ENCODE results near the gene AHNAK2. TPM values are rescaled to one million over a fixed set of nuclear protein-coding genes. Genes with fewer than 3 reads are reported as not detected.
"Not testable (repeated sequence)": the region's sequence is repeated elsewhere in the genome, so short reads cannot be mapped to it uniquely, and the experiment has no call there.

The AHNAK2 gene
- total and polyA plus RNA-seq, 3 donors from 2014 or later: 10.8 to 15.1 (median 12.8) TPM

DNA sequence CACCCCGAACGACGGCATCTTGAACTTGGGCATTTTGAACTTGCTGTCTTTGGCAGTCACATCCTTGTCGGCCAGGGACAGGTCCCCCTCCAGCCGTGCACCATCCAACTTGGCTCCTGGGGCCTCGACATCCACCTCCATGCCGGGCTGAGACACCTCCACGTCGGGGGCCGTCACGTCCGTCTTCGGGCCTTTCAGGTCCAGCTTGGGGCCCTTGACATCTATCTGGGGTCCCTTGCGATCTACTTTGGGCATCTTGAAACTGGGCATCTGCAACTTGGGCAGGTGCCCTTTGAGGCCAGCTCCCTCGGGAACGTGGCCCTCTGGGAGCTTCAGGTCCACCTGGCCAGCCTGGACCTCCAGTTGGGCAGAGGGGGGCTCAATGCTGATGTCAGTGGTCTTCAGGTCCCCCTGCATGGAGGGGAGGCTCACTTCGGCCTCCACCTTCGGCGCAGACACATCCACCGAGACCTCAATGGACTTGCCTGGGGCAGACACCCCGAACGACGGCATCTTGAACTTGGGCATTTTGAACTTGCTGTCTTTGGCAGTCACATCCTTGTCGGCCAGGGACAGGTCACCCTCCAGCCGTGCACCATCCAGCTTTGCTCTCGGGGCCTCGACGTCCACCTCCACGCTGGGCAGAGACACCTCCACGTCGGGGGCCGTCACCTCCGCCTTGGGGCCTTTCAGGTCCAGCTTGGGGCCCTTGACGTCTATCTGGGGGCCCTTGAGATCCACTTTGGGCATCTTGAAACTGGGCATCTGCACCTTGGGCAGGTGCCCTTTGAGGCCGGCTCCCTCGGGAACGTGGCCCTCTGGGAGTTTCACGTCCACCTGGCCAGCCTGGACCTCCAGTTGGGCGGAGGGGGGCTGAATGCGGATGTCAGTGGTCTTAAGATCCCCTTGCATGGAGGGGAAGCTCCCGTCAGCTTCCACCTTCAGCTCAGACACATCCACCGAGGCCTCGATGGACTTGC is 31.9 kb downstream of the AHNAK2 start:
- H3K4me1 ChIP-seq; H3K4me3 ChIP-seq; H3K27me3 ChIP-seq; DNase-seq; H3K27ac ChIP-seq; H3K9me3 ChIP-seq; H3K36me3 ChIP-seq (ENCODE audit: low read depth, missing control alignments); intact Hi-C loops (cut with DNase I; ENCODE audit: low total_unique reads): not testable (repeated sequence)
- 94% methylated on average over 12 to 43 of the region's 43 CpGs for WGBS, 2 donors

DNA sequence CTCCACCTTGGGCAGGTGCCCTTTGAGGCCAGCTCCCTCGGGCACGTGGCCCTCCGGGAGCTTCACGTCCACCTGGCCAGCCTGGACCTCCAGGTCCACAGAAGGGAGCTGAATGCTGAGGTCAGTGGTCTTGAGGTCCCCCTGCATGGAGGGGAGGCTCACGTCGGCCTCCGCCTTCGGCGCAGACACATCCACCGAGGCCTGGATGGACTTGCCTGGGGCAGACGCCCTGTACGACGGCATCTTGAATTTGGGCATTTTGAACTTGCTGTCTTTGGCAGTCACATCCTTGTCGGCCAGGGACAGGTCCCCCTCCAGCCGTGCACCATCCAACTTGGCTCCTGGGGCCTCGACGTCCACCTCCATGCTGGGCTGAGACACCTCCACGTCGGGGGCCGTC is 32.9 kb downstream of the AHNAK2 start:
- DNase-seq; H3K9me3 ChIP-seq; H3K27me3 ChIP-seq; H3K4me1 ChIP-seq; intact Hi-C loops (cut with DNase I; ENCODE audit: low total_unique reads); H3K27ac ChIP-seq; H3K36me3 ChIP-seq (ENCODE audit: low read depth, missing control alignments); H3K4me3 ChIP-seq: not testable (repeated sequence)
- WGBS, 2 donors: 82 to 92% methylated on average over 11 to 20 of the region's 20 CpGs

DNA sequence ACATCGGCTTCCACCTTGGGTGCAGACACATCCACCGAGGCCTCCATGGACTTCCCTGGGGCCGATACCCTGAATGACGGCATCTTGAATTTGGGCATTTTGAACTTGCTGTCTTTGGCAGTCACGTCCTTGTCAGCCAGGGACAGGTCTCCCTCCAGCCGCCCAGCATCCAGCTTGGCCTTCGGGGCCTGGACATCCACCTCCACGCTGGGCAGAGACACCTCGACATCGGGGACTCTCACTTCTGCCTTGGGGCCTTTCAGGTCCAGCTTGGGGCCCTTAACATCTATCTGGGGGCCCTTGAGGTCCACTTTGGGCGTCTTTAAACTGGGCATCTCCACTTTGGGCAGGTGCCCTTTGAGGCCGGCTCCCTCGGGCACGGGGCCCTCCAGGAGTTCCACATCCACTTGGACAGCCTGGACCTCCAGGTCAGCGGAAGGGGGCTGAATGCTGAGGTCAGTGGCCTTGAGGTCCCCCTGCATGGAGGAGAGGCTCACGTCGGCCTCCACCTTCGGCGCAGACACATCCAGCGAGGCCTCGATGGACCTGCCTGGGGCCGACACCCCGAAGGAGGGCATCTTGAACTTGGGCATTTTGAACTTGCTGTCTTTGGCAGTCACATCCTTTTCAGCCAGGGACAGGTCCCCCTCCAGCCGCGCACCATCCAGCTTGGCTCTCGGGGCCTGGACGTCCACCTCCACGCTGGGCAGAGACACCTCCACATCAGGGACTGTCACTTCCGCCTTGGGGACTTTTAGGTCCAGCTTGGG is 33.6 kb downstream of the AHNAK2 start:
- H3K36me3 ChIP-seq (ENCODE audit: low read depth, missing control alignments); DNase-seq: not testable (repeated sequence)

DNA sequence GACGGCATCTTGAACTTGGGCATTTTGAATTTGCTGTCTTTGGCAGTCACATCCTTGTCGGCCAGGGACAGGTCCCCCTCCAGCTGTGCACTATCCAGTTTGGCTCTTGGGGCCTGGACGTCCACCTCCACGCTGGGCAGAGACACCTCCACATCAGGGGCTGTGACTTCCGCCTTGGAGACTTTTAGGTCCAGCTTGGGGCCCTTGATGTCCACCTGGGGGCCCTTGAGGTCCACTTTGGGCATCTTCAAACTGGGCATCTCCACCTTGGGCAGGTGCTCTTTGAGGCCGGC is 34.2 kb downstream of the AHNAK2 start:
- intact Hi-C loops (cut with DNase I; ENCODE audit: low total_unique reads); H3K4me3 ChIP-seq; DNase-seq; H3K36me3 ChIP-seq (ENCODE audit: low read depth, missing control alignments); H3K4me1 ChIP-seq; H3K27me3 ChIP-seq; H3K27ac ChIP-seq; H3K9me3 ChIP-seq: not testable (repeated sequence)
- WGBS, 2 donors: 88% methylated on average over 6 of the region's 6 CpGs

More for the DNA sequence above, 33.6 kb downstream of the AHNAK2 start:
- H3K4me3 ChIP-seq; H3K27ac ChIP-seq; H3K27me3 ChIP-seq; intact Hi-C loops (cut with DNase I; ENCODE audit: low total_unique reads); H3K9me3 ChIP-seq; H3K4me1 ChIP-seq: not testable (repeated sequence)
- 88 to 92% methylated on average over 18 to 29 of the region's 29 CpGs for WGBS, 2 donors

DNA sequence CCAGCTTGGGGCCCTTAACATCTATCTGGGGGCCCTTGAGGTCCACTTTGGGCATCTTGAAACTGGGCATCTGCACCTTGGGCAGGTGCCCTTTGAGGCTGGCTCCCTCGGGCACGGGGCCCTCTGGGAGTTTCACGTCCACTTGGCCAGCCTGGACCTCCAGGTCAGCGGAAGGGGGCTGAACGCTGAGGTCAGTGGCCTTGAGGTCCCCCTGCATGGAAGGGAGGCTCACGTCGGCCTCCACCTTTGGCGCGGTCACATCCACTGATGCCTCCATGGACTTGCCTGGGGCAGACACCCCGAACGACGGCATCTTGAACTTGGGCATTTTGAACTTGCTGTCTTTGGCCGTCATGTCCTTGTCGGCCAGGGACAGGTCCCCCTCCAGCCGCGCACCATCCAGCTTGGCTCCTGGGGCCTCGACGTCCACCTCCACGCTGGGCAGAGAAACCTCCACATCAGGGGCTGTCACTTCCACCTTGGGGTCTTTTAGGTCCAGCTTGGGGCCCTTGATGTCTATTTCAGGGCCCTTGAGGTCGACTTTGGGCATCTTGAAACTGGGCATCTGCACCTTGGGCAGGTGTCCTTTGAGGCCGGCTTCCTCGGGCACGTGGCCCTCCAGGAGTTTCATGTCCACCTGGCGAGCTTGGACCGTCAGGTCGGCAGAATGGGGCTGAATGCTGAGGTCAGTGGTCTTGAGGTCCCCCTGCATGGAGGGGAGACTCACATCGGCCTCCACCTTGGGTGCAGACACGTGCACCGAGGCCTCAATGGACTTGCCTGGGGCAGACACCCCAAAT is 34.8 kb downstream of the AHNAK2 start:
- H3K36me3 ChIP-seq (ENCODE audit: low read depth, missing control alignments); intact Hi-C loops (cut with DNase I; ENCODE audit: low total_unique reads); H3K4me1 ChIP-seq; H3K27me3 ChIP-seq; H3K27ac ChIP-seq; H3K9me3 ChIP-seq; DNase-seq; H3K4me3 ChIP-seq: not testable (repeated sequence)
- WGBS, 2 donors: 93 to 98% methylated on average over 11 to 29 of the region's 29 CpGs

DNA sequence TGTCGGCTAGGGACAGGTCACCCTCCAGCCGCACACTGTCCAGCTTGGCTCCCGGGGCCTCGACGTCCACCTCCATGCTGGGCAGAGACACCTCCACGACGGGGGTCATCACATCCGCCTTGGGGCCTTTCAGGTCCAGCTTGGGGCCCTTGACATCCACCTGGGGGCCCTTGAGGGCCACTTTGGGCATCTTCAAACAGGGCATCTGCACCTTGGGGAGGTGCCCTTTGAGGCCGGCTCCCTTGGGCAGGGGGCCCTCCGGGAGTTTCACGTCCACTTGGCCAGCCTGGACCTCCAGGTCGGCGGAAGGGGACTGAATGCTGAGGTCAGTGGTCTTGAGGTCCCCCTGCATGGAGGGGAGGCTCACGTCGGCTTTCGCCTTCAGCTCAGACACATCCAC is 35.6 kb downstream of the AHNAK2 start:
- H3K27me3 ChIP-seq: no peaks in the 10 kb centered on the region
- no peaks in the 10 kb centered on the region for H3K36me3 ChIP-seq (ENCODE audit: low read depth, missing control alignments)
- intact Hi-C loops (cut with DNase I; ENCODE audit: low total_unique reads): no loop called here
- TF ChIP-seq, protein P1, sequence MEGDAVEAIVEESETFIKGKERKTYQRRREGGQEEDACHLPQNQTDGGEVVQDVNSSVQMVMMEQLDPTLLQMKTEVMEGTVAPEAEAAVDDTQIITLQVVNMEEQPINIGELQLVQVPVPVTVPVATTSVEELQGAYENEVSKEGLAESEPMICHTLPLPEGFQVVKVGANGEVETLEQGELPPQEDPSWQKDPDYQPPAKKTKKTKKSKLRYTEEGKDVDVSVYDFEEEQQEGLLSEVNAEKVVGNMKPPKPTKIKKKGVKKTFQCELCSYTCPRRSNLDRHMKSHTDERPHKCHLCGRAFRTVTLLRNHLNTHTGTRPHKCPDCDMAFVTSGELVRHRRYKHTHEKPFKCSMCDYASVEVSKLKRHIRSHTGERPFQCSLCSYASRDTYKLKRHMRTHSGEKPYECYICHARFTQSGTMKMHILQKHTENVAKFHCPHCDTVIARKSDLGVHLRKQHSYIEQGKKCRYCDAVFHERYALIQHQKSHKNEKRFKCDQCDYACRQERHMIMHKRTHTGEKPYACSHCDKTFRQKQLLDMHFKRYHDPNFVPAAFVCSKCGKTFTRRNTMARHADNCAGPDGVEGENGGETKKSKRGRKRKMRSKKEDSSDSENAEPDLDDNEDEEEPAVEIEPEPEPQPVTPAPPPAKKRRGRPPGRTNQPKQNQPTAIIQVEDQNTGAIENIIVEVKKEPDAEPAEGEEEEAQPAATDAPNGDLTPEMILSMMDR (IDR thresholded peaks at IDR 0.05): no peak
- no peak for TF ChIP-seq POLR2A (IDR thresholded peaks at IDR 0.05)
- no peaks in the 10 kb centered on the region for H3K9me3 ChIP-seq
- H3K4me3 ChIP-seq: no peak overlapping the region
- H3K27ac ChIP-seq: no peak overlapping the region
- DNase-seq: no peak
- 85 to 90% methylated on average over 8 to 15 of the region's 16 CpGs for WGBS, 2 donors
- H3K4me1 ChIP-seq: no peaks in the 10 kb centered on the region

Data from testis (tissue), 3 donors.